ENCODE measurements around the gene ZCCHC3.
A peak's percentile ranks its signal among the peaks of the same experiment; 100 is the strongest.
"Not testable (repeated sequence)": the region's sequence is repeated elsewhere in the genome, so short reads cannot be mapped to it uniquely, and the experiment has no call there.

Gene ZCCHC3

DNA sequence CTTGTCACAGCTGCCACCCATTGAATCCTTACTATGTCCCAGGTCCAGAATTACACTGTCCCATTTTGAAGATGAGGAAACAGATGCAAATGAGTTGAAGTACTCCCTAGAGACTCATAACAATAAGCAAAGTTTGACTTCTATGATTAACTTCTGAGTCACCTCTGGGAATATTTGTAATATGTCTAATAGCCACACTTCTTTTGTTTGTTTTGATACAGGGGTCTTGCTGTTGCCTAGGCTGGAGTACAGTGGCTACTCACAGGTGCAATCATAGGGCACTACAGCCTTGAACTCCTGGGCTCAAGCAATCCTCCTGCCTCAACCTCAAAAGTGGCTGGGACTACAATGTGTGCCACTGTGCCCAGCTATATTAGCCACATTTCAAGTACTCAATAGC, 16.6 kb downstream of the ZCCHC3 start:
- no peak for DNase-seq

DNA sequence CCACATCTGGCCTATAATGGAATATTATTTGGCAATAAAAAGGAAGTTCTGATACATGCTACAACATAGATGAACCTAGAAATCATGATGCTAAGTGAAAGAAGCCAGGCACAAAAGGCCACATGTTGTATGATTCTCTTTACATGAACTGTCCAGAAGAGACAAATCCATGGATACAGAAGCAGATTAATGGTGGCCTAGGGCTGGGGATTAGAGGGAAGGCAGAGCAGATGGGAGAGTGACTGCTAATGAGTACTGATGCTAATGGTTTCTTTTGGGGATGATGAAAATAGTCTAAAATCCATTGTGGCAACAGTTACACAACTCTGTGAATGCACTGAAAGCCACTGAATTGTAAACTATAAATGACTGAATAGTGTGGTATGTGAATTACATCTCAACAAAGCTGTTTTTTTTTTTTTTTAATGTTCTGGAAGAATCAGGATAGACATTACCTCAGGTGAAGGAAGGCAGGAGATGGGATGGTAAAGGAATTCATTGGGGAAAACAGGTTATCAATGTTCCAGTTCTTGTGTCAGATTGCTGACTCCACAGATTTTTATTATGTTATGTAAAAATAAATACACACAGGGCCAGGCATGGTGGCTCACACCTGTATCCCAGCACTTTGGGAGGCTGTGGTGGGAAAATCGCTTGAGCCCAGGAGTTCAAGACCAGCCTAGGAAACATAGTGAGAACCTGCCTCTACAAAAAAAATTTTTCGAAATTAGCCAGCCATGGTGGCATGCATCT, 19.1 kb downstream of the ZCCHC3 start:
- DNase-seq = no peak

DNA sequence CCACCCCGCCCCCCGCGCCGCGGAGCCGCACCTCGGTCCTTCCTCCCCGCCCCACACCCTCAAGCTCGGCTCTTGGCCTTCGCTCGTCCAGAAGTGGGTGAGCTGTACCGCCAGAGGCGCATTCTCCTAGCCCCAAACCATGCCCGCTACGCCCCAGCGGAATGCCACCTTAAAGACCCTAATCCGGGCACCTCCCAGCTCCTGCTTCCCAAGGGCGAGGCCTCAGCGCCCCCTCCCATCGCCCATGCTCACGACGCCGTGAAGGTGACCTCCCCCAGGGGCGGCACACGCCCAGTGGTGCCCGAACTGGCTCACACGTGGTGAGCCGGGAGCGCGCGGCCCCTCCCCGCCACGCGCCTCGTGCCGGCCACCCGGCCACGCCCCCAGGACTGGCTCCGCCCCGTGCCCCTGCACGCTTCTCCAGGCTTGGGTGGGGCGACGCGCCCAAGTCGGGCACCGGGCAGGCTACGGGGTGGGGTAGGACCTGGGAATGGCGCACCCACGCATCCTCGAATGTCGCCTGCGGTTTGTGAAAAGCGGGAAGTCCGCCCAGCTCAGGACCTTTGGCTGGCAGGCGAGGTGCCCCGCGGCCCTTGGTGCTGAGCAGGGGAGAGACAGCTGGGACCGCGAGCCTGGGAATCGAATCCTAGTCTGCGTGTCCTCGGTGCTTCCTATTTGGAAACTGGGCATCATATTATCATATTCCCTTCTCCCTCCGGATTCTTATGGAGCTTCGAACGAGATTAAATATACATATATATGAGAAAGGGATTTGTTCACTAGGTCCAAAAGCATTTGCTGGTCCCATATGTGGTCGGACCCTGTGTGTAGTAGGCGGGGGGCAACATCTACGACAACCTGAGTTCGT, 27.0 kb downstream of the ZCCHC3 start:
- DNase-seq = peak; percentile 72 to 78

DNA sequence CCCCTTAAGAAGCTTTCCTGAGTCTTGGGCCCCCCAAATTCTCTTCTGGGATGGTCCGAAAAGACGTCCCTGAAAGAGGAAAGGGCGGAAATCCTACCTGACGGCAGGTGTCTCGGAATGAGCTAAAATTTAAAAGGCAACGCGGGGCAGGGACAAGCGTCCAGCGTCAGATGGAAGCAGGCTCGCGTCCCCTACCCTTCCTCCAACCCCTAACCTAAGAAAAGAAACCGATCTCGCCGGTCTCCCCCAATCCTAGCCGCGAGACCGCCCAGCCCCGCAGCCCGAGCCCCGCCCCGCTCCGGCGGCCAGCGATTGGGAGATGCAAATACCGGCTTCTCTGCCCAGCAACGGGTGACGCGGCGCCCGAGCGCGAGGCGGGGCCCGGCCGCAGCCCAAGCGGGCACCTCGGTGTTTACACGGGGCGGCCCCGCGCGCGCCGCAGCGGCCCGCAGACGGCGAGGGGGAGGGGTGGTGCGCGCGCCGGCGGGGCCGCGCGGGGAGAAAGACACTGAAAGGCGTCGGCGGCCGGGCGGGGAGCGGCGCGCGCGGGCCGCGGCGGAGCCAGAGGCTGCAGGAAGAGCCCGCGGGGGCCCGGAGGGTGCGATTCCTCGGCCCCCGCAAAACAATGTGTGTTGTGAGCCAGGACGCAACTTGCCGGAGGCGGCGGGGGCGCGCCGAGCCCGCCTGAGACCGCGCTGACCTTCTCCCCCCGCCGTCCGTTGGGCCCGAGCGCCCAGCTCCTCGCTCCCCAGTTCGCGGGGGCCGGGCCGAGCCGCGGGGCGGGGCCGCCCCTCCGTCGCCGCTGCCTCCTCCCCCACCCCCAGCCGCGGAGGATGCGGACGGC, 27.9 kb downstream of the ZCCHC3 start, which contains the start of gene SOX12:
SOX12 (plus strand) TSS at position 508 of the 844 bp plus-strand sequence. CDS start 373 bp downstream, outside the sequence.
- peak; percentile 82 to 88 for DNase-seq

DNA sequence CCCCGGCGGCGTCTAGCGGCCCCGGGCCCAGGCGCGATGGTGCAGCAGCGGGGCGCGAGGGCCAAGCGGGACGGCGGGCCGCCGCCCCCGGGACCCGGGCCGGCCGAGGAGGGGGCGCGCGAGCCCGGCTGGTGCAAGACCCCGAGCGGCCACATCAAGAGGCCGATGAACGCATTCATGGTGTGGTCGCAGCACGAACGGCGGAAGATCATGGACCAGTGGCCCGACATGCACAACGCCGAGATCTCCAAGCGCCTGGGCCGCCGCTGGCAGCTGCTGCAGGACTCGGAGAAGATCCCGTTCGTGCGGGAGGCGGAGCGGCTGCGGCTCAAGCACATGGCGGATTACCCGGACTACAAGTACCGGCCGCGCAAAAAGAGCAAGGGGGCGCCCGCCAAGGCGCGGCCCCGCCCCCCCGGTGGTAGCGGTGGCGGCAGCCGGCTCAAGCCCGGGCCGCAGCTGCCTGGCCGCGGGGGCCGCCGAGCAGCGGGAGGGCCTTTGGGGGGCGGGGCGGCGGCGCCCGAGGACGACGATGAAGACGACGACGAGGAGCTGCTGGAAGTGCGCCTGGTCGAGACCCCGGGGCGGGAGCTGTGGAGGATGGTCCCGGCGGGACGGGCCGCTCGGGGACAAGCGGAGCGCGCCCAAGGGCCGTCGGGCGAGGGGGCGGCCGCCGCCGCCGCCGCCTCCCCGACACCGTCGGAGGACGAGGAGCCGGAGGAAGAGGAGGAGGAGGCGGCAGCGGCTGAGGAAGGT, 28.7 kb downstream of the ZCCHC3 start:
- peak; percentile 17 to 37 for DNase-seq

DNA sequence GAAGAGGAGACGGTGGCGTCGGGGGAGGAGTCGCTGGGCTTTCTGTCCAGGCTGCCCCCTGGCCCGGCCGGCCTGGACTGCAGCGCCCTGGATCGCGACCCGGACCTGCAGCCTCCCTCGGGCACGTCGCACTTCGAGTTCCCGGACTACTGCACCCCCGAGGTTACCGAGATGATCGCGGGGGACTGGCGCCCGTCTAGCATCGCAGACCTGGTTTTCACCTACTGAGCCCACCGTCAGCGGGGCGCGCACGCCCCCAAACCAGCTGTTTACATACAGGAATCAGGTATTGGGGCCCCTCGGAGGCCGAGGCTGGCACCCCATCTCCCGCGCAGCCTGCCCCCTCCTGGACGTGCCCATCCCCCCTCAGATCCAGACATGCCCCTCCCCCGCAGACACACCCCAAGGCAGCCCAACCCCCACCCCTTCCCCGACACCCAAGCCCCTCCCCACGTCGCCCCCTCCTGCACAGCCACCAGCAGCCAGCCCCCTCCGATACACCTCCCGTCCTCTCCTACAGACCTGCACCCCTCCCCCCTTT, 29.3 kb downstream of the ZCCHC3 start:
- DNase-seq = no peak

DNA sequence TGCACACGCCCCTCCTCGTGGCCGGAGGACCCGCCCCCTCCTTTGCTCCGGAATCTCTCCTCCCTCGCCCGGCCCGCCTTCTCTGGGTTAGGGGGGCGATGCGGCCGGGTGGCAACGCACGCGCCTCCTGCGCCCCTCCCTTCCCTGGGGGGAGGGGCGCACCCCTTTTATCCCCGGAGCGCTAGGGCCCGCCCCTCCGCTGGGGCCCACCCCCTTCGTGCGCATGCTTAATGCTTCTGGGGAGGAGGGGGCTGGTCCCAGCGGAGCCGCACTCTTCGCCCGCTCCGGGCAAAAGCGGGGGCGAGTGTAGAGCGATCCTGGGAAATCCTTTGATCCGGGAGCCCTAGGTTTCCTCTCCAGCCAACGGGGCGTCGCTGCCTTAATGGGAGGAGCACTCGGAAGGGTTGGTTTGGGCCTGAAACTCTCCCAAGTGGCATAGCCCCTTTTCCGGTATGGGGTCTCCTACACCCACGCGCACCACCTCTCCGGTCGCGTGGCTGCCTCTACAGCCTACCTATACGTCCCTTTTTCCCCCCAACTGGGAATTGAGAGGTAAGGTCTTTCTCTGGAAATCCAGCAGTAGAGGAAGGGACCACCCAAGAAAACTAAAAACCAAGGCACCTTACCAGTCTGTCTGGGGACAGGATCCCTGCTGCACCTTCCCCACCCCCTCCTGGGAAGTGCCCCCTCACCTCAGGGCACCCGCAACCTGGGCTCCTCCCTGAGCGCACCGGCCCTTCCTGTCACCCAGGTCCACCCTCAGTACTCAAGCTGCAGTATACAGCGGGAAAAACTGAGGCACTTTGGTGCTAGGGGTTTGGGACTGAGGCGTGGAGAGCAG, 30.0 kb downstream of the ZCCHC3 start:
- peak; percentile 63 to 82 for DNase-seq

DNA sequence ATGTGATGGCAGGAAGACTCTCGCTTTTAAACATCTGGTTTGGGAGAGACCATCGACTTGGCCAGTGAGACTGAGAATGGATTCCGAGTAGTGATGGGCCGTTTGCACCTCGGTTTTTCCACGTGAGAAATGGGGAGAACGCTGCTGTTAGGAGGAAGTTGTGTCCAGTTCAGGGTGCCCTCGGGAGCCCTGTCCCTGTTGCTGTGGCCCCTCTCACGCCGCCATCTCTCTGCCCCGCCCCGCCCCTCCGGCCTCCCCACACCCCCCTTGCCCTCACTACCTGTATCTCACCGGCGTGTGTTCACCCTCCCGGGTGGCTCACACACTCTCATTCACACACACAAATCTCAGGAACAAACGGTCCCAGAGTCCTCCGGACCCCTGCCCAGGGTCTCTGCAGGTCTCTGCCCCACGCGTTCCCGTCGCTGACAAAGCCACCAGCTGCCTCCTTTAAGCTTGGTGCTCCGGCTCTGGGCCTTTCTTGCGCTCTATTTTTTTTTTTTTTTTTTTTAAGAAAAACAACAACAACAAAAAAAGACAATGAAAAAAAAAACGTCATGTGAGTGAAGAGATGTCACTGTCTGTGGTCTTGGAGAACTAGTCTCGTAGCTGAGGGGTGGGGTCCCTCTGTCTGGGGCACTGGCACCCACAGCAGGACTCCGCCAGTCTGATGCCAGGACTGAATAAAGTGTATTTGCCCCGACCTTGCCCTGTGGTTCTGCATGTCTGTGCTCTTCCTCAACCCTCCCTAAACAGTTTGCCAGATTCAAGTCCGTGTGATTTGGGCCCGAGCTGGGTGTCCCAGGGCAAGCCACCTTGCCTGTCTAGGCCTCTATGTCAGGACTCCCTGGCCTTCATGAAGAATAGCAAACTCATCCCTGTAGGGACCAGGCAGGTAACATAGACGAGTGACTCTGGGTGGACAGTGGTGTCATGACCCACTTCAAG, 30.9 kb downstream of the ZCCHC3 start:
- DNase-seq = no peak

DNA sequence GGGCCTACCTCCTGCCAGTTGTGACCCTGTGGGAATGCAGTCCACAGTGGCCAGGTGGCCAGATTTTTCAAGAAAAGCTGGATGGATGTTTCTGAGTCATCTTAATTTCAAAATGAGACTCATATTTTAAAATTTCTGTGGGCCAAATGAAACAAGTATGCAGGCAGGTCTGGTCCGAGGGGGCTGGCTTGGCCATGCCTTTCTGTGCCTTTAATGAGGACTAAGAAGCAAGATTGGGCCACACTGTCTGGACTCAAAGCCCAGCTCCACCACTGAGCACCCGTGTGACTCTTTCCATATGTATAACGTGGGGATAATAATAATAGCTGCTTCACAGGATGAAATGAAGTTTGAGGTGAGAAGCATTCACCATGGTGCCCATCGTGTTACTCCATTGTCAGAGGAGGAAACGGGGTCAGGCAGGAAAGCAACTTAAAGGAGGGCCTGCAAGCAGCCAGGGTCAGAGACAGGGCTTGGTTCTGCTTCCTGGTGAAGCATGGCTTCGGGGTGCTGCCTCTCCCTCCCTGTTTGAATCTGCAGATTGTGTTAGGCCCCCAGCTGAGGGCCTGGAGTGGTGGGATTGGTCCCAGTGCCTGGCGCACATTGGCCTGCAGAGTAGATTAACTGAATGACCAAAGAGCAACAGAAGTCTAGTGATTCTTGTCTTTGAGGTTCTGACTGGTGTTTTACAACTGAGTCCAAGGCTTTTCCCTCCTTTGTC, 31.8 kb downstream of the ZCCHC3 start:
- no peak for DNase-seq

DNA sequence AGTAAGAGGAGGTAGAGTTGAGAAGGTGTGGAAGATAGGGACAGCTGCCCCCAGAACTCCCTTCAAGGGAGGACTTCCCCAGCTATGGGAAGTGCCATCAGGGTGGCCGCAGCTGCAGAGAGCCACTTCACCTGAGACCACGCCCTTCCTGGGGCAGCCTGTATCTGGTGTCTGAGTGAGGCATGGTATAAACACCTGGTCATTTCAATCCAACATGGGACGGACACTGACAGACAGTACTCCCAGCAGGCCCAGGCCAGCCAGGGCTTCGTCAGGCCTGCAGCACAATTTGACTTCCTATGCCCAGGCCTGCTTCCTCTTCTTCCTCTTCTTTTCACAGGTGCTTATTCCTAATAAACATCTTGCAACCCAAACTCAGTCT, 32.5 kb downstream of the ZCCHC3 start:
- DNase-seq = no peak

DNA sequence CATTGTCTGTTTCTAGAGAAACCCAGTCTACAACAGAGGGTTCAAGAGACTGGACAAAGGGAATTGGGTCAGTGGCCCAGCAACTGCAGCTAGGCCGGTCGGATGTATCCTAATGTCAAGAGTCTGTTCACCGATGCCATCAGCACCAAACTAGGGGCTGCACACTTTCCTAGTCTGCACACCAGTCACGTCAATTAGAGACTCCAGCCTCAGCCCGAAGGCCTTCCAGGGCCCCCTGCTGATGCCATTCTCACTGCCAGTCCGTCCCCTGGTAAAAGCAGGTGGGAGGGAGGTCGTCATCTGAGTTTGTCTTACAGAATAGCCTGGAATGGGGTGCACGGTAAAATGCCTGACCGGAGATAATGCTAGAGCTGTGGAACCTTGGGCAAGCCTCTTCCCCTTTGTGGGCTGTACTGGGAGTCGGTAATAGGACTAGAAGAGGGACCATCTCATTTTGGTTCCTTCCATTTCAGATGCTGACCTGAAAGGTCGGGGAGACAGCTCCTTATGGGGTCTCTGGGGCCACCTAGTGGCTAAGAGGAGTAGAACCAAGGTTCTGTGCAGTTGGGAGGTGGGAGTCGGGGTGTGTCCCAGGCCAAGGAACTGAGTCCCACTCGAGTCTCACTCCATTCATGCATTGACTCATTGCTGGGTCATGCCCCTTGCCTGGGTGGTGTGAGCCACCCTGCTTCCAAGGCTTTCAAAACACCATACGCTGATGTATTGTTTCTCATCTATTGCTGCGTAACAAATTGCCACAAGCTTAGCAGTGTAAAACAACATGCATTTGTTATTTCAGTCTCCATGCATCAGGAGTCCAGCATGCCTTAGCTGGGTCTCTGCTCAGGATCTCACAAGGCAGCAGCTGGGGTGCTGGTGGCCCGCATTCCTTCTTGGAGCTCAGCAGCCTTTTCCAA, 33.1 kb downstream of the ZCCHC3 start:
- peak; percentile 87 to 89 for DNase-seq

DNA sequence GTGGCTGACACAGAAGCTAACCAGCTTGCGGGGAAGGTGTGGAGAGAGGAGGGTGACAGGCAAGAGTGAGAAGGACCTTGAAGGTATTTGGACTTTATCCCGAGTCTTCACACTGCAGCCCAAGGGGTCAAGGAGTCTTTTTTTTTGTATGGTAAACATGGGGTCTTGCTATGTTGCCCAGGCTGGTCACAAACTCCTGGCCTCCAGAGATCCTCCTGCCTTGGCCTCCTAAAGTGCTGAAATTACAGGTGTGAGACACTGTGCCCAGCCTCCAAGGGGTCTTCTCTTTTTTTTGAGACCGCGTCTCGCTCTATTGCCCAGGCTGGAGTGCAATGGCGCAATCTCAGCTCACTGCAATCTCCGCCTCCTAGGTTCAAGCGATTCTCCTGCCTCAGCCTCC, 37.2 kb downstream of the ZCCHC3 start:
- DNase-seq = no peak

DNA sequence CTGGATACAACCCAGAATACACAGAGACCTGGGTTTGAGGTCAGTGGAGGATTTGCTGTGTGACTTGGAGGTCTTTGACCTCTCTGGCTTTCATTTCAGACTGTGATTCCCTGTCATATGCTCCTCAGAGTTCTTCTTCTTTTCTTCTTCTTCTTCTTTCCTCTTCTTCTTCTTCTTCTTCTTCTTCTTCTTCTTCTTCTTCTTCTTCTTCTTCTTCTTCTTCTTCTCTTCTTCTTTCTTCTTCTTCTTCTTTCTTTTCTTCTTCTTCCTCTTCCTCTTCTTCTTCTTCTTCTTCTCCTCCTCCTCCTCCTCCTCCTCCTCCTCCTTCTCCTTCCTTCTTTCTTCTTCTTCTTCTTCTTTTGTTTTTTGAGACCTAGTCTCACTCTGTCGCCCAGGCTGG, 38.7 kb downstream of the ZCCHC3 start:
- DNase-seq = not testable (repeated sequence)

DNA sequence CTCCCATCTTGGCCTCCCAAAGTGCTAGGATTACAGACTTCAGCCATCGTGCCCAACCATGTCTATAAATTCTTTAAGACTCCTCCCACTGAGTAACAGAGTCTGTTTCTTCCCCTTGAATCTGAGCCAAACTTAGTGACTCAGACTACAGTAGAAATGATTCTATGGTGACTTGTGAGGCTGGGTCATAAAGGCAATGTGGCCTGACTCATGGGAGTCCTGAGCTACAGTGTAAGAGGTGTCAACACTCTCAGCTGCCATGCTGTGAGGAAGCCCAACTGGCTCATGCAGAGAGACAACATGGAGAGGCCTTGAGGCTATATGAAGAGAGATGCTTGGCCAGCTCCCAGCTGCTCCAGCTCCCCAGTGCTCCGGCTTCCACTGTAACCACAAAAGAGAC, 44.3 kb downstream of the ZCCHC3 start:
- peak; percentile 13 to 19 for DNase-seq

DNA sequence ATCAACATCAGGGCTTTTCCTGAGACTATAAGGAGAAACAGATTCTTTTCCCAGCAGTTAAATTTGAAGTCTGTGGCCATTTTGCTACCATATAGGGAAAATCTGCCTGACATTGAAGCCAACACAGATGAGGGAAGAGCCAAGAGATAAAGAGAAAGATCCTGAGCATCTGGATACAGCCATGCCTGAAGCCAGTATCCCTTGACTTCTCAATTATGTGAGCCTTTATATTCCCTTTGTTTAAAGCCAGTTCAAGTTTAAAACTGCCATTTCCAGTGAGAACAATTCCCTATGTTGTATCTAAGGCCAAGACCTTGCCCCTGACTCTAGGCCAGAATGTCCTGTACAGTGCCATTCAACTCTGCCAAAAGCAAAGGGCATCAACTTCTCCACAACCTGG, 45.7 kb downstream of the ZCCHC3 start:
- no peak for DNase-seq

DNA sequence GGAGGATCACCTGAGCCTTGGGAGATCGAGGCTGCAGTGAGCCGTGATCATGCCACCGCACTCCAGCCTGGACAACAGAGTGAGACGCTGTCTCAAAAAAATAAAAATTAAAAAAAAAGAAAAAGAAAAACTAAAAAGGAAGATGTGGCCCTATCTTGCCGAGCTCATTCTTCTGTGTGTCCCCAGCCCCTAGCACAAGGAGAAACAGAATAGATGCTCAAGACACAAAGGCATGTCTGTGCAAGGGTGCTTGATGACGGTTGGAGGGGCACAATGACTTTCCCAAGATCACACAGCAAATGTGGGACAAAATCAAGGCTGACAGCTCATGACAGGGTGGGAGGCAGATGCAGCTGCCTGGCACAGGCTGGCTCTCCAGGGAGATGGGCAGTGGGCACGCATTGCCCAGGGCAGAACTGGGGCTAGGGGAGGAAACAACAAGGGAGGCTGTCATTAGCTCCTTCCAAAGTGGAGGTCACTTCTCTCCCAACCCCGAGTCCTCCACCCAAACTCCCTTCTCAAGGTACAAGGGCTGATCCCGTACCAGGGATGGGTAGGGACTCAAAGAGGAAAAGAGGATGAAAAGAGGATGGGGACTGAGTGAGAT, 48.8 kb downstream of the ZCCHC3 start:
- no peak for DNase-seq

DNA sequence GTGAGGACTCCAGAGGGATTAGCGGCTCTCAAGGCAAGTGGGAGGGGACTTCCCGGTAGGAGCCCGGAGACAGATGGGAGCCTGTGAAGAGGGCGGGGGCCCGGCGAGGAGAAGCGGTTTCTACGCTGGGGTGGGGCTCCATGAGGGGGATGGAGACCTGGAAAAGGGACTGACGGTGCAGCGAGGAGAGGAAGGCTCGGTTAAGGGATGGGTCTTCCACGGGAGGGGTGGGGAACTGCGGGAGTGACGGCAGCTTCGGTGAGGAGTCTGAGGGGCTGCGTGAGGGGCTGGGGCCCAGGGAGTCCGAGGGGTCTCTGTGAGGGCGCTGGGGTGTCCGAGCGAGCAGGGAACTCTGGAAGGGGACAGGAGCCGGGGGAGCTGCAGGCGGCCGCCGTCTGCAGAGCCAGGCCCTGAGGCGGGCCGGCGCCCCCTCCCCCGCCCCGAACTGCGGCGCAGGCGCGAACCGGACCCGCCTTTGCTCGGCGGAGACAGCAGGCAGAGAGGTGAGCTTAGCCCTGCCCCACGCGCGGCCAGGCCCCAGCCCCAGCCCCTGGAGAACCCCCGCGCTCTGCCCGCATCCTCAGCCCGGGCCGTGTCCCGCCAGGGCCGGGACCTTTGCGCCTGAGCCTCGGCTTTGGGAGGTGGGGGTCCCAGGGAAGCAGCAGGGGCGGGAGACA, 49.4 kb downstream of the ZCCHC3 start, which contains the start of gene NRSN2:
NRSN2 (plus strand) TSS at position 472 of the 677 bp plus-strand sequence. CDS start 2,533 bp downstream, outside the sequence.
- DNase-seq = no peak
